ENCODE results near the gene UBA7.
"Not testable (repeated sequence)": the region's sequence is repeated elsewhere in the genome, so short reads cannot be mapped to it uniquely, and the experiment has no call there.

Gene UBA7

GRCh38 chr3:49826016-49826415 is 12.3 kb upstream of the UBA7 start:
- TF ChIP-seq CTCF (IDR thresholded peaks at IDR 0.05; ENCODE audit: poor library complexity, severe bottlenecking) = no peak
- ATAC-seq (ENCODE audit: low read depth) = no peak
- no peak overlapping the region for H3K27ac ChIP-seq (ENCODE audit: poor library complexity, severe bottlenecking)
- H3K4me3 ChIP-seq (ENCODE audit: severe bottlenecking) = no peak overlapping the region
- no peak for DNase-seq (ENCODE audit: low spot score)
- no peaks in the 10 kb centered on the region for H3K4me1 ChIP-seq (ENCODE audit: insufficient read depth, poor library complexity, severe bottlenecking)
- H3K9me3 ChIP-seq (ENCODE audit: severe bottlenecking) = no peaks in the 10 kb centered on the region
- no peaks in the 10 kb centered on the region for H3K27me3 ChIP-seq (ENCODE audit: insufficient read depth, poor library complexity, severe bottlenecking)
- peaks cover 11% of the 10 kb centered on the region for H3K36me3 ChIP-seq (ENCODE audit: low read depth)

GRCh38 chr3:49823131-49823530 is 9.4 kb upstream of the UBA7 start:
- not testable (repeated sequence) for H3K27me3 ChIP-seq (ENCODE audit: insufficient read depth, poor library complexity, severe bottlenecking); H3K36me3 ChIP-seq (ENCODE audit: low read depth); H3K9me3 ChIP-seq (ENCODE audit: severe bottlenecking); H3K4me3 ChIP-seq (ENCODE audit: severe bottlenecking); H3K4me1 ChIP-seq (ENCODE audit: insufficient read depth, poor library complexity, severe bottlenecking); ATAC-seq (ENCODE audit: low read depth); H3K27ac ChIP-seq (ENCODE audit: poor library complexity, severe bottlenecking); DNase-seq (ENCODE audit: low spot score)

- H3K27me3 ChIP-seq (ENCODE audit: insufficient read depth, poor library complexity, severe bottlenecking) = no peaks in the 10 kb centered on the region
- no peak for TF ChIP-seq CTCF (IDR thresholded peaks at IDR 0.05; ENCODE audit: poor library complexity, severe bottlenecking)
- ATAC-seq (ENCODE audit: low read depth) (no peak; the same call in 2 of the 3 replicates), DNase-seq (ENCODE audit: low spot score) (no peak)
- H3K4me1 ChIP-seq (ENCODE audit: insufficient read depth, poor library complexity, severe bottlenecking) = no peaks in the 10 kb centered on the region
- no peaks in the 10 kb centered on the region for H3K9me3 ChIP-seq (ENCODE audit: severe bottlenecking)
- no peaks in the 10 kb centered on the region for H3K36me3 ChIP-seq (ENCODE audit: low read depth)
- no peak overlapping the region for H3K27ac ChIP-seq (ENCODE audit: poor library complexity, severe bottlenecking)
- no peak overlapping the region for H3K4me3 ChIP-seq (ENCODE audit: severe bottlenecking)
Observed at GRCh38 chr3:49812916-49813496, 747 bp downstream of the UBA7 start.

GRCh38 chr3:49807431-49808114 is 6.2 kb downstream of the UBA7 start:
- DNase-seq (ENCODE audit: low spot score) (no peak), ATAC-seq (ENCODE audit: low read depth) (no peak)
- Histone ChIP-seq H3K27ac (ENCODE audit: poor library complexity, severe bottlenecking) (no peak overlapping the region), H3K9me3 (ENCODE audit: severe bottlenecking) (no peaks in the 10 kb centered on the region), H3K27me3 (ENCODE audit: insufficient read depth, poor library complexity, severe bottlenecking) (no peaks in the 10 kb centered on the region), H3K4me3 (ENCODE audit: severe bottlenecking) (no peak overlapping the region), H3K36me3 (ENCODE audit: low read depth) (no peaks in the 10 kb centered on the region), H3K4me1 (ENCODE audit: insufficient read depth, poor library complexity, severe bottlenecking) (peaks cover 10% of the 10 kb centered on the region)
- no peak for TF ChIP-seq CTCF (IDR thresholded peaks at IDR 0.05; ENCODE audit: poor library complexity, severe bottlenecking)

GRCh38 chr3:49806850-49807249 is 6.9 kb downstream of the UBA7 start:
- no peaks in the 10 kb centered on the region for H3K36me3 ChIP-seq (ENCODE audit: low read depth)
- peaks cover 10% of the 10 kb centered on the region for H3K4me1 ChIP-seq (ENCODE audit: insufficient read depth, poor library complexity, severe bottlenecking)
- no peak for ATAC-seq (ENCODE audit: low read depth)
- no peak overlapping the region for H3K27ac ChIP-seq (ENCODE audit: poor library complexity, severe bottlenecking)
- H3K9me3 ChIP-seq (ENCODE audit: severe bottlenecking) = no peaks in the 10 kb centered on the region
- no peak for DNase-seq (ENCODE audit: low spot score)
- TF ChIP-seq CTCF (IDR thresholded peaks at IDR 0.05; ENCODE audit: poor library complexity, severe bottlenecking) = no peak
- H3K4me3 ChIP-seq (ENCODE audit: severe bottlenecking) = no peak overlapping the region
- no peaks in the 10 kb centered on the region for H3K27me3 ChIP-seq (ENCODE audit: insufficient read depth, poor library complexity, severe bottlenecking)
